SU-DHL-6 (cell line): Measurements from ENCODE around the gene MEIS1.

Experiments used
- EZH2phosphoT487 ChIP-seq: fragments of 200-600 bp; sonication (generic), shearing (Covaris generic); conservative IDR thresholded peaks from 2 replicates; pipeline ENCODE4 v1.6.1; 2018; ENCODE audit warnings: mild to moderate bottlenecking, antibody characterized with exemption, low read length, moderate library complexity, mixed read lengths
- TF ChIP-seq, protein P1 (sequence below): fragments of 200-600 bp; sonication (generic); IDR thresholded peaks from one replicate; pipeline ENCODE4 v1.5.1; 2017; ENCODE audit warnings: antibody characterized with exemption, mild to moderate bottlenecking, low read length, moderate library complexity; ENCODE audit not compliant: insufficient read depth, poor library complexity, severe bottlenecking

DNA sequence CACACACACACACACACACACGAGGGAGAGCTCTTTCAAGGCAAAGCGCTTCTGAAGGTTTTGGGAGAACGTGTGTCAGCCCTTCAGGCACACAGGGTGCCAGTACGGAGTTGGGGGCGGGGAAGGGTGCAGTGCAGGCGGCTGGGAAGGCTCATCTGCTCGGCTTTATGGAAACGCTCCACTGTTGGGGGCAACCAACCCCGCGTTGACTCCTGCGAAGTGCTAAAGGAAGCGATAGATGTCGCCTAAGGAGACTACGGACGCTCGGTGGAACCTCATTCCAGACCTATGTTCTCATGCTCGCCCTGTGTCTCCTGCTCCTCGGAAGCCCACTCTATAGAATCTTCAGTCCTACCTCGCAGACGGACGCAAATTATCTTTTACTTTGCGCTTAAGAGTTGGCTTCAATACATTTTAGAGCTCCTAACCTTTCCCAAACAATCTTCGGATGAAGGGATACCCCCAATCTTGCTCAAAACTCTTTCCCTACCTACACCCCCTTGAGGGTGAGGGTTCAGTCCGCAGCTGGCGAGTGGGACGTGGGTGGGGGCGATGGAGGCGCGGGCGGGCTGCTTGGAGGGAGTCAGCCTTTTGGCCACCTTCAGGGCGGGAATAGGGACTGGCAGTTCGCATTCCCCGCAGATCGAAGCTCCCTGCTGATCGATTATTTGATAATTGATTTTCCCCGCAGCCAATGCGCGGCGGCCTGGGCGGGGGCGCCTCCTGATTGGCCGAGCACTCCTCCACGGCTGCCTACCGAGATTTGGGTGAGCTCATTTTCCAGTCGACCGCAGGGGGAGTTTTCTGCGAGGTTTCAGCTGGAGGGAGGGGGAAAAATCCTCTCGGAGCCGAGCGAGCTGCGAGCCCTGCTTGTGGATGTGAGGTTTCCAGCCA lies 1.9 kb upstream of the MEIS1 start:
- TF ChIP-seq, protein P1, sequence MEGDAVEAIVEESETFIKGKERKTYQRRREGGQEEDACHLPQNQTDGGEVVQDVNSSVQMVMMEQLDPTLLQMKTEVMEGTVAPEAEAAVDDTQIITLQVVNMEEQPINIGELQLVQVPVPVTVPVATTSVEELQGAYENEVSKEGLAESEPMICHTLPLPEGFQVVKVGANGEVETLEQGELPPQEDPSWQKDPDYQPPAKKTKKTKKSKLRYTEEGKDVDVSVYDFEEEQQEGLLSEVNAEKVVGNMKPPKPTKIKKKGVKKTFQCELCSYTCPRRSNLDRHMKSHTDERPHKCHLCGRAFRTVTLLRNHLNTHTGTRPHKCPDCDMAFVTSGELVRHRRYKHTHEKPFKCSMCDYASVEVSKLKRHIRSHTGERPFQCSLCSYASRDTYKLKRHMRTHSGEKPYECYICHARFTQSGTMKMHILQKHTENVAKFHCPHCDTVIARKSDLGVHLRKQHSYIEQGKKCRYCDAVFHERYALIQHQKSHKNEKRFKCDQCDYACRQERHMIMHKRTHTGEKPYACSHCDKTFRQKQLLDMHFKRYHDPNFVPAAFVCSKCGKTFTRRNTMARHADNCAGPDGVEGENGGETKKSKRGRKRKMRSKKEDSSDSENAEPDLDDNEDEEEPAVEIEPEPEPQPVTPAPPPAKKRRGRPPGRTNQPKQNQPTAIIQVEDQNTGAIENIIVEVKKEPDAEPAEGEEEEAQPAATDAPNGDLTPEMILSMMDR, result no peak
- no peak for TF ChIP-seq EZH2phosphoT487
